ENCODE measurements around the gene DHFR2.

Gene DHFR2

DNA sequence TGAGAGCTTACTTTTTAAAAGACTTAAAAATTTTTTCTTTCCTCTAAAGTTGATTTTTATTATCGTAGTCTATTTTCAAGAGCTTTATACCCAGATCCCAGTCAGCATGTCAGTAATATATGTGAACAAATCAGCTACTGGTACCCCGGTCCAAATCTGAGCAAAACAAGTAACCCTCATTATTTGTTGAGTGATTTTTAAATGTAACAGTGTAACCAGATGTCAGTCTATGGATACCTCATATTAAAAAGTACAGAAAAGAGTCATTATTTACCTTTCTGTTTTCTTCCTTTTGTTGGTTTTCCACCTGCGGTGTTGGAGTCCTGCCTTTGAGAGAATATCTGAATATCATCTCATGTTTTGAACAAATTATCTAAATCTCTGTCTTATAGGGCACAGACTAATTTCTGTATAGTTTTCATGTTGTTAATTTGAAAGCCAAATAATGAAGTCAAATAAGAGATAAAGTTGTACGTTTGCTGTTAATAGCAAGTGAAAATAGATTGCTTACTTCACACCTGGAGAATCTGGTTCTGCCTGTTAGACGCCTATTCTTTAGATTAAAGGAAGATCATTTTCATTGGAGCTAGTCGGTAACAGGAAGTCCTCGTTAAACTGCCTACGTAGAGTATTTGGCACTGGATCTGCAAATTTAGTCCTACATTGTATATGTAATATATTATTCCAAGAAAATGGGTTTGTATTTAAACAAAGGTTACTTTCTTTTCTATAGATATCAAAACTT lies 34.5 kb downstream of the DHFR2 start, which contains the start of gene STX19:
Gene STX19, minus strand, starts transcription at position 505 of the 745 bp plus-strand sequence. CDS start 13,328 bp downstream, outside the sequence.
- no peaks in the 10 kb centered on the region for H3K9me3 ChIP-seq (ENCODE audit: control extremely low read depth in 1 of 5, control insufficient read depth in 4 of 5, insufficient read depth in 2 of 5, low read depth in 1 of 5, low read length in 4 of 5)
- no peaks in the 10 kb centered on the region for H3K36me3 ChIP-seq (ENCODE audit: control insufficient read depth in 4 of 4, insufficient read depth in 4 of 4, low read length in 3 of 4)
- H3K27me3 ChIP-seq (replicated peaks in 2 of 5; ENCODE audit: control insufficient read depth in 4 of 5, insufficient read depth in 5 of 5, low read length in 4 of 5): no peaks in the 10 kb centered on the region
- H3K27ac ChIP-seq (ENCODE audit: insufficient read depth in 1 of 2, low read depth in 1 of 2, low read length in 2 of 2, poor library complexity in 1 of 2, severe bottlenecking in 2 of 2): no peak within 1 kb of the TSS
- ChIA-PET POLR2A (no interaction called here), CTCF (interaction anchor here (0.8 to 1.6 kb wide), 4 partner anchors 9 to 42 kb away, joined by 3 to 7 read pairs (median 4); no protein-coding TSS in a partner anchor)
- no peak for DNase-seq
- H3K4me3 ChIP-seq (ENCODE audit: control insufficient read depth in 1 of 7, extremely low read depth in 1 of 7, insufficient read depth in 4 of 7, low read depth in 2 of 7, low read length in 6 of 7): no peak within 1 kb of the TSS
- no peaks in the 10 kb centered on the region for H3K4me1 ChIP-seq (ENCODE audit: control extremely low read depth in 1 of 4, control insufficient read depth in 4 of 4, insufficient read depth in 4 of 4, low read length in 3 of 4)
- 83% methylated on average over 2 of the region's 8 CpGs for WGBS (ENCODE audit: insufficient coverage)

DNA sequence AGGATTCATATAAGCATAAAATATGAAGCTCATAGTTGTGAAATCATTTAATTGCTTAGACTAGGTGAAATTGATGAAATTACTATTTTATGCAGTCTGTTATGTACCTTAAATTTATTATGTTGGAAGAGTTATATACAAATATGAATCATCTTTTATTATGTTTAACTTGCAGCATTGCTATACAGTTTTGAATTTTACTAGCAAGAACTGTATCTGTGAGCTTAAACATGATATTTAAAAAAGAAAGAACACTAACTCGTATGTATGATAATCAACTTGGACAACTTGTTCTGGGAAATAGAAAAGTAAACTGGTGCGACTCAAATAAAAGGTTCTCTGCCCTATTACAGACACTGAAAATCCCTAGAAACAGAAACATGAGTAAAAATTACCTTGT lies 36.1 kb downstream of the DHFR2 start:
- ChIA-PET CTCF (interaction anchor here (1.4 to 2.5 kb wide), 2 partner anchors 23 to 43 kb away, joined by 4 to 6 read pairs; no protein-coding TSS in a partner anchor), POLR2A (no interaction called here)
- Histone ChIP-seq H3K27me3 (replicated peaks in 2 of 5; ENCODE audit: control insufficient read depth in 4 of 5, insufficient read depth in 5 of 5, low read length in 4 of 5) (no peaks in the 10 kb centered on the region), H3K4me1 (ENCODE audit: control extremely low read depth in 1 of 4, control insufficient read depth in 4 of 4, insufficient read depth in 4 of 4, low read length in 3 of 4) (no peaks in the 10 kb centered on the region), H3K36me3 (ENCODE audit: control insufficient read depth in 4 of 4, insufficient read depth in 4 of 4, low read length in 3 of 4) (no peaks in the 10 kb centered on the region), H3K27ac (ENCODE audit: insufficient read depth in 1 of 2, low read depth in 1 of 2, low read length in 2 of 2, poor library complexity in 1 of 2, severe bottlenecking in 2 of 2) (no peak overlapping the region), H3K4me3 (ENCODE audit: control insufficient read depth in 1 of 7, extremely low read depth in 1 of 7, insufficient read depth in 4 of 7, low read depth in 2 of 7, low read length in 6 of 7) (no peak overlapping the region), H3K9me3 (ENCODE audit: control extremely low read depth in 1 of 5, control insufficient read depth in 4 of 5, insufficient read depth in 2 of 5, low read depth in 1 of 5, low read length in 4 of 5) (no peaks in the 10 kb centered on the region)
- no CpG with 5 or more reads among the region's 2 CpGs for WGBS (ENCODE audit: insufficient coverage)
- DNase-seq: no peak

DNA sequence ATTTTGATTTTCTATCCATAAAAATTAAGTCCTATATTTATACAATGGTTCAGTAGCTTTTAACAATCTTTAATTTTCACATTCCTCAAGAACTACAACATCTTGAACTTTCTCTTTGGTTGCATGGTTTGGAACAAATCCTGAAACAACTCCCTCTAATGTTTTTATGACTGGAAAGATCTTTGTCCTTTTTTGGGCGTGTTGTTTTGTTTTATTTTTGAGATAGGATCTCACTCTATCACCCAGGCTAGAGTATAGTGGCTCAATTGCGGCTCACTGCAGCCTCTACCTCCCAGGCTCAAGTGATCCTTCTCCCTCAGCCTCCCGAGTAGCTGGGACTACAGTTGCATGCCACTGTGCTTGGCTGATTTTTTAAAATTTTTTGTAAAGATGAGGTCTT lies 38.3 kb downstream of the DHFR2 start:
- ChIA-PET CTCF (interaction anchor here (0.6 to 2.5 kb wide), 3 partner anchors 10 to 53 kb away, joined by 3 to 6 read pairs (median 4); no protein-coding TSS in a partner anchor), POLR2A (no interaction called here)
- no CpG with 5 or more reads among the region's 3 CpGs for WGBS (ENCODE audit: insufficient coverage)
- no peaks in the 10 kb centered on the region for H3K27me3 ChIP-seq (replicated peaks in 2 of 5; ENCODE audit: control insufficient read depth in 4 of 5, insufficient read depth in 5 of 5, low read length in 4 of 5)
- H3K36me3 ChIP-seq (ENCODE audit: control insufficient read depth in 4 of 4, insufficient read depth in 4 of 4, low read length in 3 of 4): no peaks in the 10 kb centered on the region
- no peaks in the 10 kb centered on the region for H3K4me1 ChIP-seq (ENCODE audit: control extremely low read depth in 1 of 4, control insufficient read depth in 4 of 4, insufficient read depth in 4 of 4, low read length in 3 of 4)
- H3K9me3 ChIP-seq (ENCODE audit: control extremely low read depth in 1 of 5, control insufficient read depth in 4 of 5, insufficient read depth in 2 of 5, low read depth in 1 of 5, low read length in 4 of 5): no peaks in the 10 kb centered on the region
- no peak overlapping the region for H3K4me3 ChIP-seq (ENCODE audit: control insufficient read depth in 1 of 7, extremely low read depth in 1 of 7, insufficient read depth in 4 of 7, low read depth in 2 of 7, low read length in 6 of 7)
- H3K27ac ChIP-seq (ENCODE audit: insufficient read depth in 1 of 2, low read depth in 1 of 2, low read length in 2 of 2, poor library complexity in 1 of 2, severe bottlenecking in 2 of 2): no peak overlapping the region
- DNase-seq: no peak

DNA sequence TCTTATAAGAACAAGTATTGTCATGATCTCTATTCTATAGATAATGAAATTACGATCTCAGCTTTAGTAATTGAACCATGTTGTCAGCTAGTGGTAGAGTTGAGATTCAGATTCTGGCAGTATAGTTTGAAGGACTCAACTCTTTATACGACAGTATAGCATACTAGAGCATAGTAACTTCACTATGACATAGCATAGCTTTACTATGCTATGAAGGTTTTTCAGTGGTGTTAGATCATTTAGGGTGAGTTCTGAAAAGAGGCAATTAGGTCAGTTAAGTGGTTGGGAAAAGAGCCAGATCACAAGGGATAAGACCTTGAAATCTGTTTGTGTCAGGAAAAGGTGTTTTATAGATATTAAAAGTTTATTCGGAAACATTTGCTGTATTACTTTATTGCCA lies 42.4 kb downstream of the DHFR2 start:
- no CpG with 5 or more reads among the region's 3 CpGs for WGBS (ENCODE audit: insufficient coverage)
- CTCF ChIA-PET: interaction anchor here (1.5 kb wide), 1 partner anchor 13 kb away, joined by 5 read pairs; no protein-coding TSS in a partner anchor

DNA sequence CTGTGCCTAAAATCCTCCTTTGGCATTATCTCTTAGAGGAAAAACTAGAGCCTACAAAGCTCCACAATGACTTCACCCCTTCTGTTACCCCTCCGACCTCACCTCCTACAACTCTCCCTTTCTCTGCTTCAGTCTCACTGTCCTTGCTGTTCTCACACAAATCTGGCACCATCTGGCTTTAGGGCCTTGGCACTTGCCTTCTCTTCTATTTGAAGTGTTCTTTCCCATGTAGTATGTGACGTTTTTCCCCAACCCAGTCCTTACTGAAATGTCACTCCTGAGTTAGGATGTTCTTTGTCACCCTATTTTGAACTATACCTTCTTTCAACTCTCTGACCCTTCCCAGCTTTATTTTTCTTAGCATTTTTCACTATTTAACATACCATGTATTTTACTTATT lies 43.1 kb downstream of the DHFR2 start:
- ChIA-PET POLR2A (no interaction called here), CTCF (interaction anchor here (1.5 kb wide), 1 partner anchor 12 kb away, joined by 5 read pairs; no protein-coding TSS in a partner anchor)
- Histone ChIP-seq H3K36me3 (ENCODE audit: control insufficient read depth in 4 of 4, insufficient read depth in 4 of 4, low read length in 3 of 4) (no peaks in the 10 kb centered on the region), H3K9me3 (ENCODE audit: control extremely low read depth in 1 of 5, control insufficient read depth in 4 of 5, insufficient read depth in 2 of 5, low read depth in 1 of 5, low read length in 4 of 5) (no peaks in the 10 kb centered on the region), H3K27ac (ENCODE audit: insufficient read depth in 1 of 2, low read depth in 1 of 2, low read length in 2 of 2, poor library complexity in 1 of 2, severe bottlenecking in 2 of 2) (no peak overlapping the region), H3K27me3 (replicated peaks in 2 of 5; ENCODE audit: control insufficient read depth in 4 of 5, insufficient read depth in 5 of 5, low read length in 4 of 5) (no peaks in the 10 kb centered on the region), H3K4me1 (ENCODE audit: control extremely low read depth in 1 of 4, control insufficient read depth in 4 of 4, insufficient read depth in 4 of 4, low read length in 3 of 4) (no peaks in the 10 kb centered on the region), H3K4me3 (ENCODE audit: control insufficient read depth in 1 of 7, extremely low read depth in 1 of 7, insufficient read depth in 4 of 7, low read depth in 2 of 7, low read length in 6 of 7) (no peak overlapping the region)
- WGBS (ENCODE audit: insufficient coverage): 84% methylated on average over 2 of the region's 2 CpGs
- no peak for DNase-seq

More for the DNA sequence above, 42.4 kb downstream of the DHFR2 start:
- H3K9me3 ChIP-seq (ENCODE audit: control extremely low read depth in 1 of 5, control insufficient read depth in 4 of 5, insufficient read depth in 2 of 5, low read depth in 1 of 5, low read length in 4 of 5): no peaks in the 10 kb centered on the region
- POLR2A ChIA-PET: no interaction called here
- H3K4me1 ChIP-seq (ENCODE audit: control extremely low read depth in 1 of 4, control insufficient read depth in 4 of 4, insufficient read depth in 4 of 4, low read length in 3 of 4): no peaks in the 10 kb centered on the region
- DNase-seq: no peak
- no peak overlapping the region for H3K4me3 ChIP-seq (ENCODE audit: control insufficient read depth in 1 of 7, extremely low read depth in 1 of 7, insufficient read depth in 4 of 7, low read depth in 2 of 7, low read length in 6 of 7)
- H3K36me3 ChIP-seq (ENCODE audit: control insufficient read depth in 4 of 4, insufficient read depth in 4 of 4, low read length in 3 of 4): no peaks in the 10 kb centered on the region
- no peaks in the 10 kb centered on the region for H3K27me3 ChIP-seq (replicated peaks in 2 of 5; ENCODE audit: control insufficient read depth in 4 of 5, insufficient read depth in 5 of 5, low read length in 4 of 5)
- no peak overlapping the region for H3K27ac ChIP-seq (ENCODE audit: insufficient read depth in 1 of 2, low read depth in 1 of 2, low read length in 2 of 2, poor library complexity in 1 of 2, severe bottlenecking in 2 of 2)

DNA sequence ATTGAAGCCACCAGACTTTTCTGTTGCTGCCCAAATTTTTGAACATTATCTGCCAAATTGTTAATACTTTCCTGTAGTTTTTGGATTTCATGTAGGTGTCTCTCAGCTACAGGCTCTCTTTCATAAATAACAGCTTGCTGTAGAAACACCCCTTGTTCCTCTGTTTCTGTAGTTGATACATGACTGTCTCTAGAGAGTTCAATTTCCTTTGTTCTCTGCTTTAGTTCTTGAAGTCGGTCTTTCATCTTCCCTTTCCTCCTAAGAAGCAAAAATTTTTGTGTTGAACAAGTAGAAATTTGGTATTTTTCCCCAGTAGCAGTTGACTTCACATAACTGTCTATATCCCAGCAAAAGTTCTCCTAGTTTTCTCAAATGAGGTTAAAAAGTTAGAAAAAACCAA lies 47.7 kb downstream of the DHFR2 start:
- DNase-seq: no peak
- ChIA-PET CTCF (no interaction called here), POLR2A (no interaction called here)
- no peaks in the 10 kb centered on the region for H3K27me3 ChIP-seq (replicated peaks in 2 of 5; ENCODE audit: control insufficient read depth in 4 of 5, insufficient read depth in 5 of 5, low read length in 4 of 5)
- peaks cover 0 to 2% (median 0%) of the 10 kb centered on the region in 4 experiments for H3K36me3 ChIP-seq (ENCODE audit: control insufficient read depth in 4 of 4, insufficient read depth in 4 of 4, low read length in 3 of 4)
- H3K4me3 ChIP-seq (ENCODE audit: control insufficient read depth in 1 of 7, extremely low read depth in 1 of 7, insufficient read depth in 4 of 7, low read depth in 2 of 7, low read length in 6 of 7): no peak overlapping the region
- no peaks in the 10 kb centered on the region for H3K4me1 ChIP-seq (ENCODE audit: control extremely low read depth in 1 of 4, control insufficient read depth in 4 of 4, insufficient read depth in 4 of 4, low read length in 3 of 4)
- H3K27ac ChIP-seq (ENCODE audit: insufficient read depth in 1 of 2, low read depth in 1 of 2, low read length in 2 of 2, poor library complexity in 1 of 2, severe bottlenecking in 2 of 2): no peak overlapping the region
- H3K9me3 ChIP-seq (ENCODE audit: control extremely low read depth in 1 of 5, control insufficient read depth in 4 of 5, insufficient read depth in 2 of 5, low read depth in 1 of 5, low read length in 4 of 5): no peaks in the 10 kb centered on the region
- no CpG with 5 or more reads among the region's 1 CpG for WGBS (ENCODE audit: insufficient coverage)

DNA sequence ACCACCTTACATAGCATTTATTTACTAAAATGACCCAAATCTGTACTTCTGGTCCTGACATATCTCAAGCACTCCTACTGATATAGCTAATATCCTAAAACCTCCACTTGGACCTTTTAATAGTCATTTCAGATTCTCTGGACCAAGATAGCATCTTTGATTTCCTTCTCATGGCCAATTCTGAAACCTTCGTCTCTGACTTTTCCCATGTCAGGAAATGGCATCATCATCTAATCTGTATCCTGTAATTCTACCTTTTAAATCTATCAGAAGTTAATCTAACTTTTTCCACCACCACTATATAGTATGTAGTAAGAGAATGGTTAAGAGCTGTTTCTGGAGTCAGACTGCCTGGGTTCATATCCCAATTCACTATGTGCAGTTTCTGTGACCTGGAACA lies 50.5 kb downstream of the DHFR2 start:
- peaks cover 0 to 2% (median 0%) of the 10 kb centered on the region in 4 experiments for H3K36me3 ChIP-seq (ENCODE audit: control insufficient read depth in 4 of 4, insufficient read depth in 4 of 4, low read length in 3 of 4)
- CTCF ChIA-PET: interaction anchor here (1.5 kb wide), 1 partner anchor 10 kb away, joined by 4 read pairs; no protein-coding TSS in a partner anchor
- no CpG with 5 or more reads among the region's 1 CpG for WGBS (ENCODE audit: insufficient coverage)
- POLR2A ChIA-PET: no interaction called here
- no peaks in the 10 kb centered on the region for H3K4me1 ChIP-seq (ENCODE audit: control extremely low read depth in 1 of 4, control insufficient read depth in 4 of 4, insufficient read depth in 4 of 4, low read length in 3 of 4)
- H3K9me3 ChIP-seq (ENCODE audit: control extremely low read depth in 1 of 5, control insufficient read depth in 4 of 5, insufficient read depth in 2 of 5, low read depth in 1 of 5, low read length in 4 of 5): no peaks in the 10 kb centered on the region
- H3K27ac ChIP-seq (ENCODE audit: insufficient read depth in 1 of 2, low read depth in 1 of 2, low read length in 2 of 2, poor library complexity in 1 of 2, severe bottlenecking in 2 of 2): no peak overlapping the region
- H3K27me3 ChIP-seq (replicated peaks in 2 of 5; ENCODE audit: control insufficient read depth in 4 of 5, insufficient read depth in 5 of 5, low read length in 4 of 5): no peaks in the 10 kb centered on the region
- no peak overlapping the region for H3K4me3 ChIP-seq (ENCODE audit: control insufficient read depth in 1 of 7, extremely low read depth in 1 of 7, insufficient read depth in 4 of 7, low read depth in 2 of 7, low read length in 6 of 7)
- no peak for DNase-seq

All from common myeloid progenitor, CD34-positive (primary cell).